Mucosa of descending colon (tissue), 3 donors: ENCODE data around the gene USP35. TPM values are rescaled to one million over a fixed set of nuclear protein-coding genes. Genes with fewer than 3 reads are reported as not detected.

Experiments
- ATAC-seq: fragments of 200-7000 bp; cut with Tn5 transposase; one replicate; pipeline ENCODE4 v1.9.1; 2020; ENCODE audit warnings: mild to moderate bottlenecking, moderate library complexity
- DNase-seq, 3 donors: peaks; one replicate each; pipeline ENCODE4 v3.0.0-alpha.2; 2020
- H3K36me3 ChIP-seq: fragments of 200-600 bp; one replicate; pipeline ENCODE4 v1.8.0; 2021; ENCODE audit warnings: low read depth, mild to moderate bottlenecking
- H3K4me1 ChIP-seq: fragments of 200-600 bp; one replicate; pipeline ENCODE4 v1.8.0; 2021; ENCODE audit warnings: low read depth, mild to moderate bottlenecking
- H3K4me3 ChIP-seq: fragments of 200-600 bp; one replicate; pipeline ENCODE4 v1.8.0; 2021; ENCODE audit warnings: mild to moderate bottlenecking
- H3K9me3 ChIP-seq: fragments of 200-600 bp; one replicate; pipeline ENCODE4 v1.8.0; 2021; ENCODE audit warnings: mild to moderate bottlenecking
- CTCF ChIP-seq: fragments of 200-600 bp; IDR thresholded peaks from one replicate; pipeline ENCODE4 v1.8.0; 2022; ENCODE audit warnings: antibody characterized with exemption, mild to moderate bottlenecking
- intact Hi-C, 2 donors: fragments of 100-400 bp; cut with DNase I in 1 of 2; cut with micrococcal nuclease in 1 of 2; formaldehyde crosslinking; loops; one replicate each; pipeline versions ENCODE4 v1.11.0 to v1.11.1; 2022; cut with DNase I, micrococcal nuclease
- total RNA-seq, 3 donors: library from RNA; stranded (reverse); fragmentation: NEBNext Ultra II Directional in 2 of 3; extraction: Animal tissue kit (Norgen Biotek cat#: 25700) in 2 of 3; gene quantifications; one replicate each; pipeline versions ENCODE4 v1.2.1 to v1.2.4, GENCODE V29; 2021 to 2023
- donor health status: DM: no; HTN: no; CAD: no; lungs with moderate emphysema.
- donor health status: DM: no; HTN: no; CAD: no.
- donor health status: DM: no; HTN: yes; CAD: no.

Gene USP35
- total RNA-seq, 3 donors from 2014 or later = 3.9 to 11.1 (median 4.9) TPM

DNA sequence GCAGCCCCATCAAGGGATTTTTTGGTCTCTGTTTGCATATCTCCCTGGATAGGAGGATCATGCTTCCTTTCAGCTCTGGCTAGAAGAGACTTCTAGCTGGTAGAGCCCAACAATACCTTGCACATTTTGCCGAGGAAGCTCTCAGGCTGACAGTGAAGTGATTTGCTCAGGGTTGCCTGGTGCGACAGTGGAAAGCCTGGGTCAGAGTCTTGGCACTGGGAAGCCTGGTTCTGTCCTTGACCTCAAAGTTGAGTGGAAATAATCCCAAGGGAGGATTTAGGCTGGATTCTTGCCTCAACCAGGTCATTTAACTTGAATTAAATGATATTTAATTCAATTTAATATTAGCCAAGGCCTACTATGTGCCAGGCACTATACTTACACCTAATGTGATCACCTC is 24.9 kb upstream of the USP35 start:
- Histone ChIP-seq H3K4me1 (no peaks in the 10 kb centered on the region), H3K36me3 (no peaks in the 10 kb centered on the region), H3K4me3 (no peak overlapping the region), H3K9me3 (no peaks in the 10 kb centered on the region)
- DNase-seq = no peak
- ATAC-seq = no peak
- no peak for TF ChIP-seq CTCF
- intact Hi-C loops = no loop called here

DNA sequence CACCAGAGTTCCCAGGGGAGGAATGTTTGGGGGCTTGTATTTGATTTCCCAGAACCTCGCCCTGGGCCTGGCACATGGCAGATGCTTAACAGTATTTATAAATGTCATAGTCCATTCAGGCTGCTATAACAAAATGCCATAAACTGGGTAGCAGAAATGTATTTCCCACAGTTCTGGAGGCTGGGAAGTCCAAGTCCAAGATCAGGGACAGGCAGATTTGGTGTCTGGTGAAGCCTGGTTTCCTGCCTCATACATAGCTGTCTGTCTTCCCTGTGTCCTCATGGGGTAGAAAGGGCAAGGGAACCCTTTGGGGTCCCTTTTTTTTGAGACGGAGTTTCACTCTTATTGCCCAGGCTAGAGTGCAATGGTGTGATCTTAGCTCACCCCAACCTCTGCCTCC is 24.2 kb upstream of the USP35 start:
- ATAC-seq = no peak
- TF ChIP-seq CTCF = no peak
- intact Hi-C loops = no loop called here
- Histone ChIP-seq H3K4me1 (no peaks in the 10 kb centered on the region), H3K36me3 (no peaks in the 10 kb centered on the region), H3K9me3 (no peaks in the 10 kb centered on the region), H3K4me3 (no peak overlapping the region)
- DNase-seq = no peak

- no peaks in the 10 kb centered on the region for H3K4me1 ChIP-seq
- no peak for DNase-seq
- intact Hi-C loops = no loop called here
- no peaks in the 10 kb centered on the region for H3K36me3 ChIP-seq
- TF ChIP-seq CTCF = no peak
- H3K4me3 ChIP-seq = no peak overlapping the region
- no peak for ATAC-seq
- no peaks in the 10 kb centered on the region for H3K9me3 ChIP-seq
These were observed 21.8 kb upstream of the USP35 start for GRCh38 chr11:78166855-78167469.

DNA sequence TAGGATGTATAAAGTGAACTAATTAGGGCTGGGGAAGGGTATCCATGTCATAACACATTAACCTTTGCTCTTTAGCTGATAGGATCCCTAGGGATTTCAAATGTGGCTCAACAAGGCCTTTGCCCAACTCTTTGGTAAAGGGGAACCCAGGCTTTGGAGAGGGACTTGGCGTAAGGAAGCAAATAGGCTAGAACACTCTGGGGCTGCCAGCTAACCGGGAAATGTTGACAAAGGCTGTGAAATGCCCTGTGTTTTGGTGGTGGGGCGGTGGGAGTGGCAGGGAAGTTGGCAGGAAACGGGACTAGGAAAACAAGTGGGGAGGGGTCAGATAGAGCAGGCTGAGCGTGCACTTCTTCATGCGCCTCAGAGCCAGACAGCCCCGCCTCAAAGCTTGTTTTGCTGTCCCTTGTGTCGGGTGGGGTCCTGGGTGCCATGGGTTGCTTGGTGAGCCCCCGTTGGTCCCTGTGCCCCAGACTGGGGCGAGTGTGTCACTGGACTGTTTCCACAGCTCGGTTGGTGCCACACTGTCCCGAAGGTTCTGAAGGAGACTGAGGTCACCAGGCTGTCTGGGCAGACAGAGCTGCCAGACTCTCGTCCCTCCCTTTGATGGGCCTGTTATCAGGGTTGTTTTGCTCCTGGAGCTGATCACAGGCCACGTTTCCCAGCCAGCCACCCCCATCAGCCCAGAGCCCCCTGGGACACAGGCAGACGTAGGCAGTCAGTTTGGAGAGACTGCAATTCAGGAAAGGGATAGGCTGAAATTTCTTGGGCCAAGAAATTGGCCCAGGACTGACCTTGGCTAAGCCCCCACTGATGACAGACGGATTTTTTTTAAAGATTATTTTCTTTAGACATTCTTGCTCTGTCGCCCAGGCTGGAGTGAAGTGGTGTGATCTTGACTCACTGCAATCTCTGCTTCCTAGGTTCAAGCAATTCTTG is 19.9 kb upstream of the USP35 start:
- Histone ChIP-seq H3K4me1 (no peaks in the 10 kb centered on the region), H3K4me3 (no peak overlapping the region), H3K36me3 (no peaks in the 10 kb centered on the region), H3K9me3 (no peaks in the 10 kb centered on the region)
- no peak for TF ChIP-seq CTCF
- DNase-seq = peak; percentile 34 to 63 (median 38)
- intact Hi-C loops = no loop called here
- peak; percentile 54 for ATAC-seq

- ATAC-seq (no peak), DNase-seq (no peak)
- no peak overlapping the region for H3K4me3 ChIP-seq
- H3K36me3 ChIP-seq = no peaks in the 10 kb centered on the region
- intact Hi-C loops = no loop called here
- no peak for TF ChIP-seq CTCF
- no peaks in the 10 kb centered on the region for H3K9me3 ChIP-seq
- no peaks in the 10 kb centered on the region for H3K4me1 ChIP-seq
These were observed 18.3 kb upstream of the USP35 start for GRCh38 chr11:78170413-78170812.
